Stimulated activated CD4-positive, alpha-beta T cell treated with anti-CD3 and anti-CD28 coated beads, Interleukin-2, amount 100 ng/mL, for 24 hours (primary cell): ENCODE data around the gene NEXN.
"Not testable (repeated sequence)": the region's sequence is repeated elsewhere in the genome, so short reads cannot be mapped to it uniquely, and the experiment has no call there.

ENCODE experiments used
- DNase-seq, 2 donors: peaks; one replicate each; pipeline ENCODE4 v3.0.0-alpha.2; 2020

NEXN gene

GRCh38 chr1:77906624-77907023, 18.2 kb downstream of the NEXN start:
- no peak for DNase-seq

GRCh38 chr1:77910116-77910515, 21.7 kb downstream of the NEXN start:
- no peak for DNase-seq

DNA sequence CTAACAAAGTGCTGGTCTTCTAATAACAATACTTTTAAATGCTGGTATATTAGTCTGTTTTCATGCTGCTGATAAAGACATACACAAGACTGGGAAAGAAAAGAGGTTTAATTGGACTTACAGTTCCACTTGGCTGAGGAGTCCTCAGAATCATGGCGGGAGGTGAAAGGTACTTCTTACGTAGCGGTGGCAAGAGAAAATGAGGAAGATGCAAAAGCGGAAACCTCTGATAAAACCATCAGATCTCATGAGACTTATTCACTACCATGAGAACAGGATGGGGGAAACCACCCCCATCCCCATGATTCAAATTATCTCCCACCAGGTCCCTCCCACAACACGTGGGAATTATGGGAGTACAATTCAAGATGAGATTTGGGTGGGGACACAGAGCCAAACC, 30.5 kb downstream of the NEXN start:
- DNase-seq, result not testable (repeated sequence)

DNA sequence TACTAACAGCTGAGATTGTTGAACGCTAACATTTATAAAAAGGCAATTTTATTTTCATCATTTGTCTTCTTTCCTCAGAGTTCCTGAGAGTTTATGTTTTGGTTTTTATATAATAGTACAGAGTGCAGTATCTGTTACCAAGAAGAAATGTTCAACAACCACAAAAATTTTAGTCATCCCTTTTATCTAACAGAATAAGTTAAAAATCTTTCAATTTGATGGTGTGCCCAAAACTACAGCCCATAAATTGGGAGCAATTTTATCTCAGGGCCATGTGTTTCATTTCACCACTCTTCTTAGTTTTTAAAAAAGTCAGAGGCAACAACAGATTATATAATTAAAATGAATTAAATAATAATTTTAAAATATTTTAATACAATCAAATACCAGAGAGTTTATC, 37.1 kb downstream of the NEXN start:
- no peak for DNase-seq

DNA sequence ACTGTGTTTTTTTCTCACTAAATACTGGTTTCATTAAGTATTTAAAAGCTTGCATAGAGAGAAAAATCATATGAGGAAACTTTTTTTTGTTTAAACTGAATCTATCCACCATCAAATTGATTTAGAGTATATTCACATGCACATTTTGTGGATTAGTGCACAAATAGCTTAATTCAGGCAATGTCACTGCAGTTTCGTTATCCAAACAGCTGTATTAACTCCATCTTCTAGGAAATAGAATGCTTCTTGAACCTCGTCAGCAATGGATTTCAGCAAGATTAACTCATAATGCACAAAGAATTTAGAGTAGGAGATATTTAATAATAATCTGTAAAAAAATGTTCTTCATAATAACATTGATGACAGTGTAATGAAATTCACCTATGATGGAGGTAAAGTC, 37.5 kb downstream of the NEXN start:
- no peak for DNase-seq

DNA sequence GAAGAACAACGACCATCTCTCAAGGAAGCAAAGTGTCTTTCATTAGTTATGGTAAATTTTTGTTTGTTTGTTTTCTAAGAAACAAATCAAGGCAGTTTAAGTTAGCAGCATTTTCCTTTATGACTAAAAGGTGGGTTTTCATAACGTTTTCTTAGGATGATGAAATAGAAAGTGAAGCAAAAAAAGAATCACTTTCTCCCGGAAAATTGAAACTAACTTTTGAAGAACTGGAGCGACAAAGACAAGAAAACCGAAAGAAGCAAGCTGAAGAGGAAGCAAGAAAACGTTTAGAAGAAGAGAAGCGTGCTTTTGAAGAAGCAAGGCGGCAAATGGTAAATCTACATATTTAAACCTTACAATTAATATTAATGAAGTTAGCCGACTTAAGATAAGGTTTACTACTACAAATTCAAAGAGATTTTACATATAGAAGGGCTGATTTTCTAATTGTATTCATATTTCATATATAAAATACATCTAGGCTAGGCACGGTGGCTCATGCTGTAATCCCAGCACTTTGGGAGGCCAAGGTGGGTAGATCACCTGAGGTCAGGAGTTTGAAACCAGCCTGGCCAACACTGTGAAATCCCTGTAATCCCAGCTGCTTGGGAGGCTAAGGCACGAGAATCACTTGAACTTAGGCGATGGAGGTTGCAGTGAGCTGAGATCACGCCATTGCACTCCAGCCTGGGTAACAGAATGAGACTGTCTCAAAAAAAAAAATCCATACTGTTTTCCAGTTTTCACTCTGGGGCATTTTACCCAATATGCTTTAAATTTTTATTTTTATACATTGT, 38.3 kb downstream of the NEXN start:
- no peak for DNase-seq

GRCh38 chr1:77927414-77927813, 39.0 kb downstream of the NEXN start:
- DNase-seq, result no peak

DNA sequence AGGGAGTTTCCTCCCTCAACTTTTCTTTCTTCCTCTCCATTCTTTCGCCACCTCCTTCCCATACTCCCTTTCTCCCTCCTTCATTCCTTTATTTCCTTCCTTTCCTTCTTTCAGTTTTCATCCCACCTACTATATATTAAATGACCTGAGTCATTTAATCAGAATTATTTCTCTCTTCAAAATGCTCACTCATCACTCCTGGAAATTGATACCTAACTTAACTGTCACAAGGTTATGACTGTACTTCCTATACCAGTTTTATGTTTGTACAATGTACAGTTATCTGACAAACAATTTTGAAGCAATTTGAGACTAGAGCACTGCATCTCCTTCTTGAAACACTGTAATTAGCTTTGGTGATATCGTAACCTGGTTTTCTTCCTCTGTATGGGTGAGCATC, 41.4 kb downstream of the NEXN start:
- DNase-seq, result no peak

DNA sequence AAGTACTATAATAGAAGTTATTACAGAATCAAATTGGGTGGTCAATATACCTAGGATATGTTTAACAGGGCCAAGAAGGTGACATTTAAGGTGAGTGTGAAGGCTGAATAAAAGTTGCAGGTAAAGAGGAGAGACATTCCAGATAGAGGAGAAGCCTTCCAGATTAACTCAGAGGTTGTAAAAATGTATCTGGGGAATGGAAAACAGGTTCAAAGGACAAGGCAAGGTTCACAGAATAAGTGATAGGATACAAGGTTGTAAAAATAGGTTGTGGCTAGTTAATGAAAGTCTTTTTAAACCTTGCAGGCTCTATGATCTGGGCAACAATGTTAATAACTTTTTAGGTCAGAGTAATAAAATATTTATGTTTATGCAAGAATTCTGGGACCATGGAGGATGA, 50.2 kb downstream of the NEXN start:
- DNase-seq, result no peak

- no peak for DNase-seq
Observed at GRCh38 chr1:77940921-77941570, 52.6 kb downstream of the NEXN start.

- DNase-seq, result no peak
Observed at GRCh38 chr1:77942400-77943140, 54.1 kb downstream of the NEXN start.

DNA sequence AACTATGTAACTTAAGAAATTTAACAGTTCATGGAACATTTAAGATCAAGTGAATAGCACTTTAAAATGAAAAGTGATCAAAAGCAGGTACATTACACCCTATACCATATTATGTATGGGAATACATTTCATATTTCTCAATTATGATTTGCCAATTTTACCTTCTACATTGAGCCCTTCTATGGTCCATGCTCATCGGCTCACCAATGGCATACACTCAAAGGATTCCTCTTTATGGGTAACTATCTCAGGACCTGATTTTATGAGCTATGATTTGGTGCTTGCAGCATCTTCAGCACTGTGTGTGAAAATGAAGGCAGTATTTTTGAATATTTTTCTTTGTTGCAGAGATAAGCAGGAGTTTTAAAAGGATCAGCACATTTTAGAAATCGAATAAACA, 56.9 kb downstream of the NEXN start:
- no peak for DNase-seq

GRCh38 chr1:77948841-77949424, 60.5 kb downstream of the NEXN start:
- no peak for DNase-seq

- no peak for DNase-seq
Observed at GRCh38 chr1:77950873-77951272, 62.4 kb downstream of the NEXN start.

DNA sequence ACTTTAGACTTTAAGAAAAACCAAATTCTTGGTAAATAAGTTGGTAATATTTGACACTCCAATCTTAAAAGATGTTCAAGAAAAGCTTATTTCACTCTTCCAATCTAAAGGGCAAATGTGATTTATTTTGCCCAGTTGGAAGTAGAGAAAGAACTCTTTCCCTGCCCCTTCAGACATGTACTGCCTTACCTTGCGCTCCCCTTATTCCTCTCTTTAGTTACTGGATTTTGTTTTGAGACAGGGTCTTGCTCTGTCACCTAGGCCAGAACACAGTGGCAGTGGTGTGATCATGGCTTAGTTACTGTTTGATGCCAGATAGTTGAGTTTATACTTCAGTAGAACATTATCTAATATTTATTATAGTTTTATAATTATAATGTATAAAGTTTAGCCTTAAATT, 62.9 kb downstream of the NEXN start:
- no peak for DNase-seq

DNA sequence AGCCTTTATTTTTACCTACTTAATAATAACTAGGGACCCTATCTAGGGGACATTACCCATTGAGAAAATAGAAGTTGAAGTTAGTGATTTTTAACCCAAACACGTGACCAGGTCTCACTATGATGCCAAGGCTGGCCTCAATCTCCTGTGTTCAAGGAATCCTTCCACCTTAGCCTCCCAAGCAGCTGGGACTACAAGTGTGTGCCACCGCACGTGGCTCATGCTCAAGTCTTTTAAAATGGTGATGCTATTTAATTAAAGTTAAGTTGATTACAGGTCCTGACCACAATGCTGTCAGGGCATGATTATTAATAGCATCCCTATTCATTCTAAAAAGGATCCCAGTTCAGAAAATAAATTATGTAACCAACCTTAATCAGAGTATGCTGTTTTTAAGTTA, 65.5 kb downstream of the NEXN start:
- DNase-seq, result no peak

DNA sequence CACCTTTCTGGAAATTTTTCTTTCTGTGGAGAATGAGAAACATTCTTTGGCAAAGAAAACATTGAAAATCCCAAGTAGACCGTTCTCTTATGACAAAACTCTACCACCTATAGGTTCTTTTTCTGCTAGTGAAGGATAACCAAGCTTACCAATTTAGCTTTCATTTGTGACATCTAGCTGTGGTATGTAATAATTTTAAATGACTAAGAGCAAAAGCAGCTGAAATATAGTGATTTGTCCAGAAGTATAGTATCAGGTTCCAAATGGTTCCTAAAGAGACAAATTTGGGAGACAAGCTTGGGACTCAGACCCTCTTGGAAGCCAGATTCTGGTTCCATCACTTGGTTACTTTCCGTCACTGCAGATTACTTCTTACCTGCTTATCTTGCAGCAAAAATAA, 66.1 kb downstream of the NEXN start:
- DNase-seq, result no peak

DNA sequence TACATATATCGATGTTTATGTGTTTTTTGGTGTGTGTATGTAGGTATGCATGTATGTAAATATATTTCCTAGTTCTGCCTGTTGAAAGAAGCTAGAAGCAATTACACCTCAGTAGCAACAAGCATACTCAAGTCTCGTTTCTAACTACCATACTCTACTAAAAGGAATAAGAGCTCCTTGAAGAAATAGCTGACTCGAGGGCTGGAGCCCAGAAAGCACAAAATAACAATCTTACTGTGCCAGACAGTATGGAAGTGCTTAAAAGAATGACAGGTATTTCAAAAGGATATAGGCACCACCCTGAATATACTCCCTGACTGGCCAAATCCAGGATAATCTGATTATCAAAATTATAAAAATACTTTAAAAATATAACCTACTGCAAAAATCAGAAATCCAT, 67.3 kb downstream of the NEXN start:
- DNase-seq, result no peak

GRCh38 chr1:77956464-77956863, 68.0 kb downstream of the NEXN start:
- DNase-seq, result no peak

DNA sequence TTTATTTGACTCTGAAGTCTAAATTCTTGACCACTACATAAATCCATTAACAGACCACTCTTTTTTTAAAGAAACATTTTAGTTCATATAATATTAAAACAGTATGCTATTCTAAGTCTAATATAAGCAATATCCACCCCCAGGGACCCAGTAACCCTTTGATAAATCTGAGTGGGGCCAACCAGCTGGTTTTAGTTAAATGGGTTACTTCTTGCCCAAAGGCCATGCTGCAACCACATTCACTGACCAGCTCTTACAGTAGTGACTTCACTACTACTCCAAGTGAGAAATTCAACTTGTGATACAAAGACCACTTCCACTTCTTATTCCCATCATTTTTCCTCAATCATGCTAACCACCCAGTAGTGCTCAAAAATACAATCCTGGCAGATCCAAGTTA, 70.0 kb downstream of the NEXN start:
- no peak for DNase-seq

DNA sequence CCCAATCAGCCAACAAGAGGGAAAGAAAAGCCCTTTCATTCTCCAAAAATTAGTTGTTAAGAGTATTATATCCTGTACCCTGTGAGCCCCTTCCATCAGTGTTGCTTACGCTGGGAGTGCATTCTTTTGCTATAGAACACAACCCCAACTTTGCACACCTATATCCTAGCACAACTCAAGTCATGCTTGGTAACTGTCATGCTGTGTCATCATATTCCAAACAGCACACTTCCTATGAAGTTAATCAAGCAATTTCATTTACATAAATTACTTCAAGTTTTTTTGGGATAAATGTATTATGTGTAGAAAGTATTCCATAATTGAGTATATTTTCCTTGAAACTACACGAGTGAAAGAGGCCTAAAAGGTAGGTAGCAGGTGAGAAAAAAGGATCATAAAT, 70.4 kb downstream of the NEXN start:
- DNase-seq, result no peak

- no peak for DNase-seq
Observed at GRCh38 chr1:77961392-77961791, 73.0 kb downstream of the NEXN start.

DNA sequence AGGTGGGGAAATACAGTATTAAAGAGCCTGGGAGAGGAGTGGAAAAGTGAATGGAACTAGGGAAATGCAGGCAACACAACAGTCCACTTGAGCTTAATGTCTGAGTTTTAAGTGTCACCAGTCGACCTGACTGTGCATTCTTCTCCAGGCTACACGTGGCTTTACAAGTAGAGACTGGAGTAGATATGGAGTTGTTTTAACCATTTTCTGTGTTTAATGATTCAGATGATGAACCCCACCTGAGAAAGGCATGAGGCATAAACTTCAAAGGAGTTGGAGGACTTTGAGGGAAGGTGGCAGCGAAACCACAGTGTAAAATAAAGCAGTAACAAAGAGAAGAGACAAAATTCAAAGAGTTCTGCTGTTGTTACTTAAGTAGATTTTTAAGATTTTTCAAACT, 77.9 kb downstream of the NEXN start:
- no peak for DNase-seq

DNA sequence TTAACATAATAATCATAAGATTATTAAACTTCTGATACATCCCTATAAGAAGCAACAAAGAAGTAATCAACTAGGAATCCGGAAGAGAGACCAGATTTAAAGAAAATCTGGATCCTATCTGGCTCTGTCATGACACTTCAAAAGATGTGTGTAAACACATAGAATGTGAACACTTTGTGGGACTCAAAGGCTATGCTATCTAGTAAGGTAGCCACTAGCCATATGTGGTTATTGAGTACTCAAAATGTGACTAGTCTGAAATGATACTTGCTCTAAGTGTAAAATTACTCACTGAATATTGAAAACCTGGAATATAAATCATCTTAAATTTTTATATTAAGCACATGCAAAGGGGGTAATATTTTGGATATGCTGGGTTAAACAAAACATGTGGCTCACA, 81.8 kb downstream of the NEXN start:
- no peak for DNase-seq
